Endothelial cell (in vitro differentiated cells): ENCODE results near the gene FSD1. TPM values are rescaled to one million over a fixed set of nuclear protein-coding genes. Genes with fewer than 3 reads are reported as not detected.

ENCODE experiments used
- DNase-seq: peaks from one replicate; pipeline ENCODE4 v3.0.0; 2021; ENCODE audit warnings: low spot score
- H3K27ac Mint-ChIP-seq: one replicate; pipeline ENCODE4 v1.8.0; 2021; ENCODE audit warnings: mixed read lengths, inconsistent platforms; ENCODE audit not compliant: unreplicated experiment
- H3K27me3 Mint-ChIP-seq: one replicate; pipeline ENCODE4 v1.8.0; 2021; ENCODE audit warnings: mild to moderate bottlenecking, moderate library complexity, mixed read lengths, inconsistent platforms; ENCODE audit not compliant: unreplicated experiment
- H3K36me3 Mint-ChIP-seq: one replicate; pipeline ENCODE4 v1.8.0; 2021; ENCODE audit warnings: mild to moderate bottlenecking, low read depth, mixed read lengths, inconsistent platforms; ENCODE audit not compliant: unreplicated experiment
- H3K4me1 Mint-ChIP-seq: one replicate; pipeline ENCODE4 v1.8.0; 2021; ENCODE audit warnings: mild to moderate bottlenecking, mixed read lengths, inconsistent platforms; ENCODE audit not compliant: unreplicated experiment
- H3K4me3 Mint-ChIP-seq: one replicate; pipeline ENCODE4 v1.8.0; 2021; ENCODE audit warnings: mild to moderate bottlenecking, mixed read lengths, inconsistent platforms; ENCODE audit not compliant: unreplicated experiment
- H3K9me3 Mint-ChIP-seq: one replicate; pipeline ENCODE4 v1.8.0; 2021; ENCODE audit warnings: mixed read lengths, inconsistent platforms; ENCODE audit not compliant: unreplicated experiment
- total RNA-seq: library from RNA; stranded (reverse); fragmentation: NEBNext Ultra II Directional; extraction: Animal tissue kit (Norgen Biotek cat#: 25700); gene quantifications from one replicate; pipeline ENCODE4 v1.2.1, GENCODE V29; 2021; ENCODE audit not compliant: unreplicated experiment
- TF ChIP-seq, protein P1 (sequence below): fragments of 200-600 bp; sonication (generic); IDR thresholded peaks from one replicate; pipeline ENCODE4 v1.5.0; 2021; ENCODE audit warnings: antibody characterized with exemption; ENCODE audit not compliant: unreplicated experiment

The FSD1 gene
- total RNA-seq, 1 donor from 2014 or later = 19.0 TPM

- Mint-ChIP-seq H3K4me3 (peak overlapping the region; percentile 93), H3K9me3 (no peaks in the 10 kb centered on the region), H3K4me1 (peaks cover 13% of the 10 kb centered on the region), H3K27ac (peak overlapping the region; percentile 94), H3K36me3 (peaks cover 4% of the 10 kb centered on the region), H3K27me3 (peaks cover 11% of the 10 kb centered on the region)
- TF ChIP-seq, protein P1, sequence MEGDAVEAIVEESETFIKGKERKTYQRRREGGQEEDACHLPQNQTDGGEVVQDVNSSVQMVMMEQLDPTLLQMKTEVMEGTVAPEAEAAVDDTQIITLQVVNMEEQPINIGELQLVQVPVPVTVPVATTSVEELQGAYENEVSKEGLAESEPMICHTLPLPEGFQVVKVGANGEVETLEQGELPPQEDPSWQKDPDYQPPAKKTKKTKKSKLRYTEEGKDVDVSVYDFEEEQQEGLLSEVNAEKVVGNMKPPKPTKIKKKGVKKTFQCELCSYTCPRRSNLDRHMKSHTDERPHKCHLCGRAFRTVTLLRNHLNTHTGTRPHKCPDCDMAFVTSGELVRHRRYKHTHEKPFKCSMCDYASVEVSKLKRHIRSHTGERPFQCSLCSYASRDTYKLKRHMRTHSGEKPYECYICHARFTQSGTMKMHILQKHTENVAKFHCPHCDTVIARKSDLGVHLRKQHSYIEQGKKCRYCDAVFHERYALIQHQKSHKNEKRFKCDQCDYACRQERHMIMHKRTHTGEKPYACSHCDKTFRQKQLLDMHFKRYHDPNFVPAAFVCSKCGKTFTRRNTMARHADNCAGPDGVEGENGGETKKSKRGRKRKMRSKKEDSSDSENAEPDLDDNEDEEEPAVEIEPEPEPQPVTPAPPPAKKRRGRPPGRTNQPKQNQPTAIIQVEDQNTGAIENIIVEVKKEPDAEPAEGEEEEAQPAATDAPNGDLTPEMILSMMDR = no peak
- DNase-seq = no peak
These were observed 37.9 kb downstream of the FSD1 start for GRCh38 chr19:4342314-4342614.

GRCh38 chr19:4342615-4343369, 38.4 kb downstream of the FSD1 start:
- peaks cover 12% of the 10 kb centered on the region for H3K4me1 Mint-ChIP-seq
- TF ChIP-seq, protein P1 = no peak
- peaks cover 11% of the 10 kb centered on the region for H3K27me3 Mint-ChIP-seq
- H3K36me3 Mint-ChIP-seq = peaks cover 6% of the 10 kb centered on the region
- no peaks in the 10 kb centered on the region for H3K9me3 Mint-ChIP-seq
- H3K27ac Mint-ChIP-seq = peak overlapping the region; percentile 94
- peak overlapping the region; percentile 93 for H3K4me3 Mint-ChIP-seq
- peak; percentile 91 for DNase-seq

GRCh38 chr19:4343370-4344307, 39.2 kb downstream of the FSD1 start, which contains the start of gene MPND:
TSS of gene MPND (plus strand) at chr19:4343562. CDS start at chr19:4343594, 32 bp downstream.
- peak; percentile 94 for DNase-seq
- TF ChIP-seq, protein P1 = no peak
- peaks cover 6% of the 10 kb centered on the region for H3K4me1 Mint-ChIP-seq
- peak within 1 kb of the TSS; percentile 93 for H3K4me3 Mint-ChIP-seq
- no peaks in the 10 kb centered on the region for H3K9me3 Mint-ChIP-seq
- H3K27ac Mint-ChIP-seq = peak within 1 kb of the TSS; percentile 94
- peaks cover 11% of the 10 kb centered on the region for H3K27me3 Mint-ChIP-seq
- H3K36me3 Mint-ChIP-seq = peaks cover 4% of the 10 kb centered on the region

- H3K27ac Mint-ChIP-seq = no peak overlapping the region
These were observed 41.1 kb downstream of the FSD1 start for GRCh38 chr19:4345342-4346019.

More at GRCh38 chr19:4345342-4346019, 41.1 kb downstream of the FSD1 start:
- no peaks in the 10 kb centered on the region for H3K9me3 Mint-ChIP-seq
- H3K27me3 Mint-ChIP-seq = peaks cover 11% of the 10 kb centered on the region
- no peak for DNase-seq
- H3K4me3 Mint-ChIP-seq = peak overlapping the region; percentile 79
- TF ChIP-seq, protein P1 = no peak
- H3K4me1 Mint-ChIP-seq = peaks cover 3% of the 10 kb centered on the region
- peaks cover 4% of the 10 kb centered on the region for H3K36me3 Mint-ChIP-seq
